CD4-positive, alpha-beta T cell treated with Interferon gamma for 1 hour (primary cell): Measurements from ENCODE around the gene DTNBP1.

Experiments
- DNase-seq: peaks from one replicate; pipeline ENCODE4 v3.0.0-alpha.2; 2020

Gene DTNBP1

DNA sequence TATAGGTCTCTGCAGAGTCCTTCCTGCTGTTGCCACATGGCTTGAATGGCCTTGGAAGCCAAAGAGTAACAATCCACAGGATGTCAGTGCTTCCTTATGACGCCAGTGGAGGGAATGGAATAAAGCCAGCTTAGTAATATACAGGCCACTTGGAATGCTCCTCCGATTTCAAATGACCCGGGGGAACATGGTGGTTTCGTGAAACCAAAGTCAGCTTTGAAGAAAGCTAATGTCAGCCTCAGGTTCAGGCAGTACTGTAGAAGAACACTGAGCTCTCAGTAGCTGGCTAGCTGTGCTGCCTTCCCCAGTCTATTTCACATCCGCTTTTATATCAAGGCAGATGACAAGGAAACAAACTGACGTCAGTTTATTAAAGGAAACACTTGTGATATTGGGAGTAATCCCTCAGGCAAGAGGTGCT, 189.1 kb downstream of the DTNBP1 start:
- no peak for DNase-seq

DNA sequence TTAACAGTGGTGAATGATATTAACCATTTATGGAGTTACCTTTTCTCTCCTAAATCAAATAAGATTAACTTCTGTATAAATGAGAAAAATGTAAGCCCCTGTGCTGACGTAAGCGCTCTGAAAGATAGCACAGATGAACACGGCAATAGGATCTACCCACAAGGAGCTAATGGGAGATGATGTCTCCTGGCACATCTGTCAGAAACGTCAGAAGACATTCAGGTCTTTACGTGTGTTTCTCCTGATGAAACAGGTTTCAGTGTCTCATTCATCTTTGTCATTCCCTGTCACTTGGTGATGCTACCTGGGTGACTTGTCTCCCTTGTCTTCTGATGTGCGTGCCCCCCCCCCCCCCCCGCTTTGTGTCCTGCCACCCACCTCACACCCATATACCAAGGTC, 189.7 kb downstream of the DTNBP1 start:
- DNase-seq = no peak
